Ovary (tissue), 3 donors: ENCODE data around the gene LRPPRC.

Experiments
- EP300 ChIP-seq: sonication (generic); formaldehyde crosslinking; IDR thresholded peaks from one replicate; pipeline ENCODE4 v1.6.1; 2017; ENCODE audit warnings: antibody characterized with exemption
- POLR2A ChIP-seq: fragments of 450-650 bp; IDR thresholded peaks from one replicate; pipeline ENCODE4 v1.6.1; 2017; ENCODE audit warnings: antibody characterized with exemption, mild to moderate bottlenecking, moderate library complexity
- TF ChIP-seq, protein P1 (sequence below), 3 donors: fragments of 450-650 bp in 2 of 3; fragments of 200-600 bp in 1 of 3; IDR thresholded peaks; one replicate each; pipeline versions ENCODE4 v1.5.1 to v1.8.0; 2016 to 2022; ENCODE audit warnings: antibody characterized with exemption in 3 of 3, mild to moderate bottlenecking in 1 of 3
- donor health status: DM: no; HTN: no; CAD: no.

DNA sequence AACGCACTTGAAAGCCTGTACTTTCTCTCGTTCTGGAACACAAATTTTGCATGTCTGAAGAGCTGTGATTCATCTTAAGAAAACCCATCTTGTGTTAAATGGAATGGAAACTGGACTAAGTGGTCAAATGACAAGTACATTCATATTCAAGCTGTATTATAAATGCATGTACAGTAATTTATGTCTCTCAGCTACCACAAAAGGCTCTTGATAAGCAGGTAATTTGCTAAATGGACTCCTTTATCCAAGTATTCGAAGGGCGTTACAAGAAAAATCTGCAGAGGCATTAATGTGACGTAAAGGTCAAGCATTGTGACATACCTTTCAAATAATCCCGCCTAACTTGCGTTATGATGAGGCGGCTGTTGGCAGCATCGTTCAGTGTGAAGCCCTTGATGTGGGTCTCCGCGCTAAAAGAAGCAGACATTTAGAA is 90.4 kb downstream of the LRPPRC start:
- TF ChIP-seq POLR2A (no peak), EP300 (no peak)
- TF ChIP-seq, protein P1, sequence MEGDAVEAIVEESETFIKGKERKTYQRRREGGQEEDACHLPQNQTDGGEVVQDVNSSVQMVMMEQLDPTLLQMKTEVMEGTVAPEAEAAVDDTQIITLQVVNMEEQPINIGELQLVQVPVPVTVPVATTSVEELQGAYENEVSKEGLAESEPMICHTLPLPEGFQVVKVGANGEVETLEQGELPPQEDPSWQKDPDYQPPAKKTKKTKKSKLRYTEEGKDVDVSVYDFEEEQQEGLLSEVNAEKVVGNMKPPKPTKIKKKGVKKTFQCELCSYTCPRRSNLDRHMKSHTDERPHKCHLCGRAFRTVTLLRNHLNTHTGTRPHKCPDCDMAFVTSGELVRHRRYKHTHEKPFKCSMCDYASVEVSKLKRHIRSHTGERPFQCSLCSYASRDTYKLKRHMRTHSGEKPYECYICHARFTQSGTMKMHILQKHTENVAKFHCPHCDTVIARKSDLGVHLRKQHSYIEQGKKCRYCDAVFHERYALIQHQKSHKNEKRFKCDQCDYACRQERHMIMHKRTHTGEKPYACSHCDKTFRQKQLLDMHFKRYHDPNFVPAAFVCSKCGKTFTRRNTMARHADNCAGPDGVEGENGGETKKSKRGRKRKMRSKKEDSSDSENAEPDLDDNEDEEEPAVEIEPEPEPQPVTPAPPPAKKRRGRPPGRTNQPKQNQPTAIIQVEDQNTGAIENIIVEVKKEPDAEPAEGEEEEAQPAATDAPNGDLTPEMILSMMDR (IDR thresholded peaks at IDR 0.05) = no peak
